GM21360 (cell line): ENCODE data around the gene FXYD5.
"Not testable (repeated sequence)": the region's sequence is repeated elsewhere in the genome, so short reads cannot be mapped to it uniquely, and the experiment has no call there.

Experiments
- ATAC-seq: cut with Tn5 transposase; IDR thresholded peaks from one replicate; pipeline ENCODE4 v1.9.1; 2021; ENCODE audit warnings: mild to moderate bottlenecking, moderate library complexity; ENCODE audit not compliant: unreplicated experiment

FXYD5 gene

DNA sequence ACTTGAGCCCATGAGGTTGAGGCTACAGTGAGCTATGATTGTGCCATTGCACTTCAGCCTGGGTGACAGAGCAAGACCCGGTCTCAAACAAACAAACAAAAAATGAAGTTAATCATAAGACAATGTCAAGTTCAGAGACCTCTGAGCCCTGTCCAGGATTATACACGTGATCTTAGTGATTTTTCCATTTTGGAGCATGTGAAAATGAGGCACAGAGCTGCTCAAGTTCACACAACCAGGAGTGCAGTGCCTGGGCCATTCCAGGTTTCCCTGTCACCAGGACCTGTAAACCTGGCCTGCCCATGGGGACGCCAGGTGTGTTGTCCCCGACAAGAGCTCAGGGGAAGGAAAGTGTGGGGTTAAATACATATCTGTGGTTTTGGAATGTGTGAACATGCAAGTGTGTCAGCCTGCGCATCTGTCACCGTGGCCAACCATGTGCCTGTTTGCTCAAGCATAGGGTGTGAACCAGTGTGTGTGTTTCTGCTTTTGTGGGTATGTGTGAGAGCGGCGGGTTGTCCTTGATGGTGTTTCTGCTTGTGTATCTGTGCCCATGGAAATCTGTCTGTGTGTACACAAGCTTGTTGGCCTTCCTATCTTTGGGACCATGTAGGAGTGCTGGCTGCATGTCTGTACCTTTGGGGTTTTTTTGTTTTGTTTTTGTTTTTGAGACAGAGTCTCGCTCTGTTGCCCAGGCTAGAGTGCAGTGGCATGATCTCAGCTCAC is 17.4 kb upstream of the FXYD5 start:
- ATAC-seq = no peak

GRCh38 chr19:35138305-35138892 is 16.1 kb upstream of the FXYD5 start, which contains the start of gene FXYD1:
FXYD1 (plus strand) TSS chr19:35138824; CDS start chr19:35140080, 1,256 bp downstream.
- ATAC-seq = no peak

DNA sequence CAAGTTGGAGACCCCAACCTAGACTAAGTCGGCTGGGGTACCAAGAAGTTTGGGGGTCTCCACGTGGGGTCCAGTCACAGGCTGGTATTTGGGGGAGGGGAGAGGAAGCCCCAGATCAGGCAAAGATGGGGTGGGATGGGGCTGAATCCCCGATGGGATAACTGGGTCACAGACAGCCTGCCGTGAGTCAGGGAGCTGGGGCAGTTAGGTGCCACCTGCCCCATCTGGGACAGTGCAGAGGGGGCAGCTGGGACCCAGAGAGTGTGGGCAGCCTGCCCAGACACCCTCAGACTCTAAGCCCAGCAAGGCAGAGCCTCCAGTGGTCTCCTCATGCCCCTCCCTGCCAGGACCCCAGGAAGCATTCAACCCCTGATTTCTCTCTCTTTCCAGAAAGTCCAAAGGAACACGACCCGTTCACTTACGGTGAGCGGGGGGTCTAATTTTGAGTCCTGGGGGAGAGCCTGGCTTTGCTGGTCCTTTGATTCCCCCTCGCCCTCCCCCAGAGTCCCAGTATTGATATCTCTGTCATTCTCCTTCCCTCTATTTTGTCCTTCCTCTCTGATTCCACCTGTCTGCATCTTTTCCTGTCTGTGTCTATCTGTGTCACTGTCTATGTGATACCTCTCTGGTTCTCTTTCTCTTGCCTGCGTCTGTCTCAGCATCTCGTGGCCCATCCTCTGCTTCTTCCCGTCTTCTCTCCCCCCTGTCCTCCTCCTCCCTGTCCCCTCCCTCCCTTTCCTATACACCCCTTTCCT is 14.2 kb upstream of the FXYD5 start:
- no peak for ATAC-seq

DNA sequence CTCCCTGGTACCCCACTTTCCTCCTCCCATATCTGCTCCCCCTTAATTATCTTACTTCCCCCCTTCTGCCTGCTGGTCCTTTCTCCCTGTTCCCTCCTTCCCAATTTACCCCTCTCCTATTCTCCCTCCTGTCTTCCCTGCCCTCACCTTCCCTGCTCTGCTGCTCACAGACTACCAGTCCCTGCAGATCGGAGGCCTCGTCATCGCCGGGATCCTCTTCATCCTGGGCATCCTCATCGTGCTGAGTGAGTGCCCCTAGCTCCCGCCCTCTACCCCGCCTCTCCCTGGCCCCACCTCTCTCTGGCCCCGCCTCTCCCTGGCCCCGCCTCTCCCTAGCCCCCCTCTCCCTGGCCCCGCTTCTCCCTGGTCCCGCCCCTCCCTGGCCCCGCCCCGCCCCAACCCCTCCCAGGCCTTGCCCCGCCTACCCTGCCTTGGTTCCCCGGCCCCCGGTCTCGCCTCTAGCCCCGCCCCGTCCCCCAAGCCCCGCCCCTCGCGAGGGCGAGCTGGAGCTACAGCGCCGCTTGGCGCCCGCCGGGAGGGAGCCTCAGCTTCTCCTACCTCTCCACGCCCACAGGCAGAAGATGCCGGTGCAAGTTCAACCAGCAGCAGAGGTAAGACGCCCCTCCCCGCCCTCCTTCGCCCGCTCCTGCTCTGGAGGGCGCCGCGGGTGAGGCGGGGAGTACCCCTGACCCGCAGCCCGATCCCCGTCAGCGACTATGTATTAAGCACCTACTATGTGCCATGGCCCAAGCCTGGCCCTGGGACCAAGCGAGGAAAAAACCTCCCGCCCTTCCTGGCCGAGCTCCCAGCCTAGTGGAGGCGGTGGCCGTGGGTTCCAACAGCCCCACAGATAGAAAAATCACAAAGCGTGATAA is 13.3 kb upstream of the FXYD5 start:
- ATAC-seq = peak; percentile 48

GRCh38 chr19:35141837-35142605 is 12.5 kb upstream of the FXYD5 start:
- no peak for ATAC-seq

- no peak for ATAC-seq
Measured at GRCh38 chr19:35142606-35143230, 11.8 kb upstream of the FXYD5 start.

GRCh38 chr19:35143231-35143715 is 11.3 kb upstream of the FXYD5 start, which contains the start of gene FXYD7:
FXYD7 (plus strand) TSS chr19:35143255; CDS start chr19:35143334, 79 bp downstream.
- no peak for ATAC-seq

DNA sequence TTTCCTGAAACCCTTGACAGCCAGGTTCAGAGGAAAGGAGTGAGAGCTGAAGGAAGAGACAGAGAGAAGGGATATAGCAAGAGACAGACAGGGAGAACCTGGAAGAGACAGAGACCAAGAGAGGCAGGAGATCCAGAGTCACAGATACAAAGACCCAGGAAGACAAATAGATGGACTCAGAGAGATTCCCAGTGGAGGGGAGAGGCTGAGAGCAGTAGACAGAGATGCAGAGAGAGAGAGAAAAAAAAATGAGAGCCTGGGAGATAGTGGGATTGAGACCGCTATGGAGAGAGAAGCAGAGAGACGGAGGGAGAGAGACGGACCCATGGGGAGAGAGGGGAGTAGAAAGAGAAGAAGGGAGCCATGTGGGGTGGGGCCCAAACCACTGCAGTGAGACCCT is 10.7 kb upstream of the FXYD5 start:
- no peak for ATAC-seq

DNA sequence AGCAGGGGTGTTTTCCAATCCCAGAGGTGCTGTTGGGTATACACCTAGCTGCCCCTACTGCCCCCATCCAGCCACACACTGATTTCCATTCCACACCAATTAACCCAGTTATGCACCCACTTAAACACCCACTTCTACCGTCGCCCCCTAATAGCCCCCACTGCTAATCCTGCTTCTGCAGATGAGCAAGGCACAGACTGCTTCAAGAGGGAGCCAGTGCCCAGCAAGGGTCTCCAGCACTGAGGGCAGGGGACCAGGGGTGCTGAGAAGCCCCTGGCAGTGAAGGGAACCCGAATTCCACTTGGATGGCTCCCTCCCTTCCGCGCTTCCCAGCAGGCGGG is 10.3 kb upstream of the FXYD5 start:
- ATAC-seq = no peak

- ATAC-seq = no peak
Measured at GRCh38 chr19:35144600-35145436, 9.7 kb upstream of the FXYD5 start.

DNA sequence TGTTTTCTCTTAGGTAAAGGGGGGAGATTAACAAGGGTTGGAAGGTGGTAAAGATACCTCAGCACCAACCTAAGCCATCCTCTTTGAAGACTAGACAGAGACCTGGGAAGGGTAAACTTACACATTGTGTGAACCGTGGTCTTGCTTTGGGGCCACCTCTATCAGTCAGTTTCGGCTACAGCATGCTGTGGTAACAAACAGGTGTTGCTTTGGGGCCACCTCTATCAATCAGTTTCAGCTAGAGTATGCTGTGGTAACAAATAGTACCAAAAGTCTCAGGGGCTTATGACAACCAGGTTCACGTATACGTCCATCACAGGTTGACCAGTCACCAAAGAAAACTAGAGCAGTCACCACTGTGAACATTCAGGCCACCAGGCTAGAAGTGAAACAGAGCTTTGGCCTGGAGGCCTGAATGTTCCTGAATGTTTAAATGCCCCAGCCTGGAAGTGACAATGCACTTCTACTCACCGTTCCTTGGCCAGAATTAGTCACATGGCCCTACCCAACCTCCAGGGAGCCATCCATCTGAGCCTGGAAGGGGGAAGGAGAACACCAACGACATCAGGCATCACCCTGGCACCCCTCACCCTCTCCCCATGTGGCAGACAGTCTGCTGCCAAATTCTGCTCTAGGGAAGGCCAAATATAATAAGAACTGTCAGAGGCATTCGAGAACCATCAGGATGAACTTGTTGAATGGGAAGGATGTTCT is 7.6 kb upstream of the FXYD5 start:
- no peak for ATAC-seq

DNA sequence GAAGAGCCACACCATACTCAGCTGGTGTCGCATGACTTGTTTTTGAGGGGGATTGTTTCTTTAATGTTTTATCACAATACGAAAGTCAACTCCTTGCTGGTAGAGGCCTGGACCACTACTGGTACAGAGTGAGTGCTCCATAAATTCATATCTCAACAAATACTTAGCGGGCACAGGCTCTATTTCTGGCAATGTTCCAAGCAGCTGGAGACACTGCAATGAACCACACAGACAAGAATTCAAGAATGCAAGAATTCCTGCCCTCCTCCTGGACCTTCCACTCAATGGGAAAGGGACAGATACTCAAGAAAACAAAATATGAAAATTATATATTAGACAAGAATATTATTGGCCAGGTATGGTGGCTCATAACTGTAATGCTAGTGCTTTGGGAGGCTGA is 5.1 kb upstream of the FXYD5 start:
- ATAC-seq = no peak

GRCh38 chr19:35150445-35150844 is 4.1 kb upstream of the FXYD5 start:
- ATAC-seq = no peak

DNA sequence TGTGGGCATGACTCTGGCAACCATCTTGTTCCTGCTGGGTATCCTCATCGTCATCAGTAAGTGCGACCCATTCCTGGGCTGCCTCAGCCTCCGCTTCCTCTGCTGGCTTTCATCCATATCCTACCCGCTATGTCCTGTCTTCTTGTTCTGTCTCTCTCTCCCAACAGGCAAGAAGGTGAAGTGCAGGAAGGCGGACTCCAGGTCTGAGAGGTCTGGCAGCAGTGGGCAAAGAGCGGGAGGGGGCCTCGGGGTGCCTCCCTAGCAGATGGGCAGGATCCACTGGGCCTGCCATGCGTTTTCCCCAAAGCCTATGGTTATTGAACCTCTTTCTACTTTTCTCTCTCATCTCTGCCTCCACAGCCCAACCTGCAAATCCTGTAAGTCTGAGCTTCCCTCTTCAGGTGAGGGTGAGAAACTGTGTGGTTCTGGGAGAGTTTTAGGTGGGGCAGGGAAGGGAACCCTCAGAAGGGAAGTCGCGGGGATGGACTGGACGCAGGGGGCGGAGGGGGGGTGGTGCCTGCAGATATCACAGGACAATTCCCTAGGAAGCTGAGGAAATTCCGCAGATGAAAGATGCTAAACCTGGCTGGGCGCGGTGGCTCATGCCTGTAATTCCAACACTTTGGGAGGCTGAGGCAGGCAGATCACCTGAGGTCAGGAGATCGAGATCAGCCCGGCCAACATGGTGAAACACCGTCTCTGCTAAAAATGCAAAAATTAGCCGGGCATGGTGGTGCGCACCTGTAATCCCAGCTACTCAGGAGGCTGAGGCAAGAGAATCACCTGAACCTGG is 3.1 kb upstream of the FXYD5 start:
- ATAC-seq = no peak

DNA sequence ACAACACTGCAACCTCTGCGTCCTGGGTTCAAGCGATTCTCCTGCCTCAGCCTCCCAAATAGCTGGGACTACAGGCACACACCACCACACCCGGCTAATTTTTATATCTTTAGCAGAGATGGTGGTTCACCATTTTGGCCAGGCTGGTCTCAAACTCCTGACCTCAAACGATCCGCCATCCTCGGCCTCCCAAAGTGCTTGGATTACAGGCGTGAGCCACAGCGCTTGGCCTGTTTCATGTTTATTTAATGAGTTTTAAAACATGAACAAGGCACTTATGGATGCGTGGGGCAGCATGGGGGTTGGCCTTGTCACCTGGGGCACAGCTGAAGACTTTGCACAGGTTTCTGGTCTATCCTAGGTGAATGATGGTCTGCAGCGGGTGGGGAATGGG is 1.4 kb upstream of the FXYD5 start:
- not testable (repeated sequence) for ATAC-seq

DNA sequence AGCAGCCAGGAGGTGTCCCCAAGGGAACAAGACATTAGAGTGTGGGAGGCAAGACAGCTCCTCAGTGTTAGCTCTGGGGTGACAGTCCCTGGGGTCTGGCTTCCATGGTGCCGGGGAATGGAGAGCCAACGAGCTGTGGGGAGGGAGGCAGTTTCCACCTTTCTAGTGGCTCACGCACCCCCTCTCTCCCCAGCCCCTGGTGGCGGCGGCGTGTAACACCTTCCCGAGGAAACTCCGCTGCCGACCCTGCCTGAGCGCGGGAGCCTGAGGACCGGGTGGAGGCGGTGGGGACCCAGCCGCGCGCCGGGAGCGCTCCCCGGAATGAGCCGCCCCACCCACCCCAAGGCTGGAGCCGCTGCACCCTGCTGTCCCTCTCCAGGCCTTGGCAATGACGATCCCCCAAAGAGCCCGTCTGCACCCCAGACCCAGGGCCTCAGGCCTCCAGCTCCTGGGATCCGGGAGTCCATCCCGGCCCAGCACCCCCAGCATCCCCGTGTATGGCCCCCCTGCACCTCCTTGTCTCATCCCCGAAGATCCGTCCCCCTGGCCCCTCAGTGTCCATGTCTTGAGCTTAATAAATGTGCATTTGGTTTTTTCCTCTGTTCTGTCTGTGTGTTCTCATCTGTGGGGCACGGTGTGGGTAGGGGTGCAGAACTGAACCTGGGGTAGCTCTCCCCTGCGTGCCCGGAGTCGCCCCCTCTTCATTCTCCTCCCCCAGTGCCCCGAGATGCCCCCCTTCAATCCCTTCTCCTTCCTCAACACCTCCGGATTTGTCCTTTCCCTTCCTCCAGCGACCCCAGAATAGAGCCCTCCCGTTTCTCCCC is 622 bp upstream of the FXYD5 start:
- ATAC-seq = no peak
